ENCODE measurements around the gene PNPT1. TPM values are rescaled to one million over a fixed set of nuclear protein-coding genes. Genes with fewer than 3 reads are reported as not detected.

PNPT1 gene
- total and polyA plus RNA-seq, 2 of the 13 experiments (the other 11 are each of a cell fraction or from before 2014, with no cell fraction given), result 23.4 to 61.0 TPM

- TF ChIP-seq LRRFIP1 (CRISPR knock-in tag; conservative IDR thresholded peaks at IDR 0.05) (no peak), PHF5A (CRISPR knock-in tag; IDR thresholded peaks at IDR 0.05; ENCODE audit: low read depth, unreplicated experiment) (peak; percentile 47), SAP130 (CRISPR knock-in tag; IDR thresholded peaks at IDR 0.05; ENCODE audit: low read depth) (peak; percentile 100), MTF2 (CRISPR knock-in tag; IDR thresholded peaks at IDR 0.05; ENCODE audit: borderline replicate concordance) (0 out of 2 replicates have a peak, but pooled peaks have one; percentile 53), CENPT (CRISPR knock-in tag; IDR thresholded peaks at IDR 0.05; ENCODE audit: low read depth) (0 out of 2 replicates have a peak, but pooled peaks have one; percentile 69), ATAD3A (CRISPR knock-in tag; IDR thresholded peaks at IDR 0.05) (no peak), NFE2L1 (CRISPR knock-in tag; IDR thresholded peaks at IDR 0.05; ENCODE audit: borderline replicate concordance) (no peak; the same call in 1 of the 2 replicates), ZNF660 (CRISPR knock-in tag; IDR thresholded peaks at IDR 0.05; ENCODE audit: borderline replicate concordance, low read depth) (no peak), ZBTB42 (CRISPR knock-in tag; IDR thresholded peaks at IDR 0.05) (peak; percentile 70; the same call in 1 of the 2 replicates), ZUFSP (CRISPR knock-in tag; IDR thresholded peaks at IDR 0.05; ENCODE audit: borderline replicate concordance) (no peak), ERF (CRISPR knock-in tag; IDR thresholded peaks at IDR 0.05) (peak; percentile 94), U2AF1 (optimal IDR thresholded peaks at IDR 0.05; ENCODE audit: low read depth, low read length) (no peak), ZHX2 (IDR thresholded peaks at IDR 0.05; ENCODE audit: low read depth) (peak; percentile 79), ZHX2 (CRISPR knock-in tag; IDR thresholded peaks at IDR 0.05; ENCODE audit: borderline replicate concordance) (0 out of 2 replicates have a peak, but pooled peaks have one; percentile 43)
These were observed at the start of gene PNPT1 (continued) for GRCh38 chr2:55693181-55694125.
